OCI-LY1 (cell line): Measurements from ENCODE around the gene SLC27A4.

Experiments used
- H2AFZ ChIP-seq: fragments of 200-600 bp; sonication (generic), shearing (Covaris generic); 2 replicates; pipeline ENCODE4 v1.6.0; 2014; ENCODE audit warnings: antibody characterized with exemption, mild to moderate bottlenecking, low read length
- H3F3A ChIP-seq: fragments of 200-600 bp; sonication (generic), shearing (Covaris generic); 2 replicates; pipeline ENCODE4 v1.6.0; 2014; ENCODE audit warnings: mild to moderate bottlenecking, antibody characterized with exemption, low read length, moderate library complexity; ENCODE audit not compliant: insufficient read depth
- H3K27ac ChIP-seq: fragments of 200-600 bp; sonication (generic); 2 replicates; pipeline ENCODE4 v1.5.1; 2014; ENCODE audit warnings: low read length, mixed run types, mild to moderate bottlenecking, low read depth; ENCODE audit not compliant: poor library complexity, severe bottlenecking
- H3K27me3 ChIP-seq: fragments of 200-600 bp; sonication (generic); 2 replicates; pipeline ENCODE4 v1.6.0; 2014; ENCODE audit warnings: antibody characterized with exemption, mild to moderate bottlenecking, low read length, moderate library complexity; ENCODE audit not compliant: insufficient read depth
- H3K36me3 ChIP-seq: fragments of 200-600 bp; sonication (generic); 2 replicates; pipeline ENCODE4 v1.6.1; 2014; ENCODE audit warnings: mild to moderate bottlenecking, antibody characterized with exemption, low read length, moderate library complexity, mixed read lengths; ENCODE audit not compliant: insufficient read depth
- H3K4me1 ChIP-seq: fragments of 200-600 bp; sonication (generic); 2 replicates; pipeline ENCODE4 v1.5.1; 2014; ENCODE audit warnings: mild to moderate bottlenecking, low read length, moderate library complexity; ENCODE audit not compliant: insufficient read depth, severe bottlenecking
- H3K4me2 ChIP-seq: fragments of 200-600 bp; sonication (generic), shearing (Covaris generic); 2 replicates; pipeline ENCODE4 v1.6.1; 2014; ENCODE audit warnings: low read length
- H3K4me3 ChIP-seq: fragments of 200-600 bp; sonication (generic); 2 replicates; pipeline ENCODE4 v1.5.1; 2014; ENCODE audit warnings: low read length, low read depth, mild to moderate bottlenecking, mixed read lengths; ENCODE audit not compliant: poor library complexity, severe bottlenecking
- H3K79me2 ChIP-seq: fragments of 200-600 bp; shearing (Covaris generic); 2 replicates; pipeline ENCODE4 v1.6.1; 2016; ENCODE audit warnings: mixed run types, low read length, mixed read lengths; ENCODE audit not compliant: insufficient read depth
- H3K9ac ChIP-seq: fragments of 200-600 bp; sonication (generic), shearing (Covaris generic); 2 replicates; pipeline ENCODE4 v1.6.1; 2014; ENCODE audit warnings: mild to moderate bottlenecking, low read length, mixed read lengths
- H3K9me2 ChIP-seq: fragments of 200-600 bp; sonication (generic), shearing (Covaris generic); 2 replicates; pipeline ENCODE4 v1.6.1; 2014; ENCODE audit warnings: low read depth, mild to moderate bottlenecking, low read length, mixed read lengths
- H3K9me3 ChIP-seq: fragments of 200-600 bp; shearing (Covaris generic); 2 replicates; pipeline ENCODE4 v1.6.1; 2014; ENCODE audit warnings: low read length, mixed read lengths
- H4K20me1 ChIP-seq: fragments of 200-600 bp; sonication (generic), shearing (Covaris generic); 2 replicates; pipeline ENCODE4 v1.6.0; 2016; ENCODE audit warnings: mild to moderate bottlenecking, low read length; ENCODE audit not compliant: insufficient read depth
- CTCF ChIP-seq: fragments of 200-600 bp; sonication (generic), shearing (Covaris generic); IDR thresholded peaks from 2 replicates; pipeline ENCODE4 v1.5.1; 2017; ENCODE audit warnings: mild to moderate bottlenecking, antibody characterized with exemption, low read length, moderate library complexity, mixed read lengths
- EZH2 ChIP-seq: fragments of 200-600 bp; sonication (generic), shearing (Covaris generic); IDR thresholded peaks from 2 replicates; pipeline ENCODE4 v1.8.0; 2017; ENCODE audit warnings: borderline replicate concordance, mixed run types, mild to moderate bottlenecking, antibody characterized with exemption, low read length, moderate library complexity, mixed read lengths

SLC27A4 gene

GRCh38 chr9:128375865-128376264 lies 35.5 kb downstream of the SLC27A4 start:
- peaks cover 31% of the 10 kb centered on the region for H3K36me3 ChIP-seq
- no peaks in the 10 kb centered on the region for H3F3A ChIP-seq
- no peak for TF ChIP-seq EZH2
- TF ChIP-seq CTCF = no peak
- H3K79me2 ChIP-seq = peaks cover 22% of the 10 kb centered on the region
- H3K9ac ChIP-seq = no peak overlapping the region
- H3K9me3 ChIP-seq = no peaks in the 10 kb centered on the region
- H3K4me2 ChIP-seq = no peak overlapping the region
- H4K20me1 ChIP-seq = no peaks in the 10 kb centered on the region
- no peaks in the 10 kb centered on the region for H3K27me3 ChIP-seq
- no peak overlapping the region for H3K27ac ChIP-seq
- H3K4me3 ChIP-seq = no peak overlapping the region
- H3K4me1 ChIP-seq = peaks cover 13% of the 10 kb centered on the region
- no peaks in the 10 kb centered on the region for H3K9me2 ChIP-seq
- H2AFZ ChIP-seq = no peak overlapping the region

GRCh38 chr9:128382261-128382660 lies 41.9 kb downstream of the SLC27A4 start:
- H3K9me2 ChIP-seq = no peaks in the 10 kb centered on the region
- H3K36me3 ChIP-seq = peaks cover 44% of the 10 kb centered on the region
- no peaks in the 10 kb centered on the region for H4K20me1 ChIP-seq
- no peaks in the 10 kb centered on the region for H3K9me3 ChIP-seq
- H3K27me3 ChIP-seq = no peaks in the 10 kb centered on the region
- H2AFZ ChIP-seq = no peak overlapping the region
- H3K4me3 ChIP-seq = no peak overlapping the region
- H3F3A ChIP-seq = no peaks in the 10 kb centered on the region
- no peak overlapping the region for H3K9ac ChIP-seq
- no peaks in the 10 kb centered on the region for H3K4me1 ChIP-seq
- H3K27ac ChIP-seq = no peak overlapping the region
- H3K79me2 ChIP-seq = no peaks in the 10 kb centered on the region
- H3K4me2 ChIP-seq = no peak overlapping the region
- TF ChIP-seq CTCF (no peak), EZH2 (no peak)

GRCh38 chr9:128383007-128383753 lies 42.9 kb downstream of the SLC27A4 start:
- Histone ChIP-seq H3K4me3 (no peak overlapping the region), H3K4me1 (no peaks in the 10 kb centered on the region), H3K9ac (no peak overlapping the region), H3K9me3 (no peaks in the 10 kb centered on the region), H3K27me3 (no peaks in the 10 kb centered on the region), H4K20me1 (no peaks in the 10 kb centered on the region), H3K79me2 (no peaks in the 10 kb centered on the region), H3K4me2 (no peak overlapping the region), H3K36me3 (peaks cover 49% of the 10 kb centered on the region), H3K9me2 (no peaks in the 10 kb centered on the region), H3K27ac (no peak overlapping the region), H3F3A (no peaks in the 10 kb centered on the region), H2AFZ (no peak overlapping the region)
- TF ChIP-seq EZH2 (no peak), CTCF (no peak)
